PFSK-1 (cell line): Measurements from ENCODE around the gene ASIC2.

Source experiments
- POLR2AphosphoS5 ChIP-seq: IDR thresholded peaks from 2 replicates; pipeline ENCODE4 v1.6.1; 2012; ENCODE audit warnings: low read depth, mild to moderate bottlenecking, control low read depth, low read length, moderate library complexity
- TAF1 ChIP-seq: IDR thresholded peaks from 2 replicates; pipeline ENCODE4 v1.6.1; 2012; ENCODE audit warnings: low read length, control low read depth, borderline replicate concordance; ENCODE audit not compliant: insufficient read depth

GRCh38 chr17:33285413-33285812 is 7.7 kb downstream of the ASIC2 start:
- TF ChIP-seq POLR2AphosphoS5 (no peak), TAF1 (no peak)
